TTC549 (cell line): ENCODE measurements around the gene LRRC52.

Source experiments
- FAIRE-seq: peaks from 2 replicates; lab custom pipeline; 2012; peaks lifted over from hg19 to GRCh38; lab: Jason Lieb, UNC

Gene LRRC52, protein sequence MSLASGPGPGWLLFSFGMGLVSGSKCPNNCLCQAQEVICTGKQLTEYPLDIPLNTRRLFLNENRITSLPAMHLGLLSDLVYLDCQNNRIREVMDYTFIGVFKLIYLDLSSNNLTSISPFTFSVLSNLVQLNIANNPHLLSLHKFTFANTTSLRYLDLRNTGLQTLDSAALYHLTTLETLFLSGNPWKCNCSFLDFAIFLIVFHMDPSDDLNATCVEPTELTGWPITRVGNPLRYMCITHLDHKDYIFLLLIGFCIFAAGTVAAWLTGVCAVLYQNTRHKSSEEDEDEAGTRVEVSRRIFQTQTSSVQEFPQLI

DNA sequence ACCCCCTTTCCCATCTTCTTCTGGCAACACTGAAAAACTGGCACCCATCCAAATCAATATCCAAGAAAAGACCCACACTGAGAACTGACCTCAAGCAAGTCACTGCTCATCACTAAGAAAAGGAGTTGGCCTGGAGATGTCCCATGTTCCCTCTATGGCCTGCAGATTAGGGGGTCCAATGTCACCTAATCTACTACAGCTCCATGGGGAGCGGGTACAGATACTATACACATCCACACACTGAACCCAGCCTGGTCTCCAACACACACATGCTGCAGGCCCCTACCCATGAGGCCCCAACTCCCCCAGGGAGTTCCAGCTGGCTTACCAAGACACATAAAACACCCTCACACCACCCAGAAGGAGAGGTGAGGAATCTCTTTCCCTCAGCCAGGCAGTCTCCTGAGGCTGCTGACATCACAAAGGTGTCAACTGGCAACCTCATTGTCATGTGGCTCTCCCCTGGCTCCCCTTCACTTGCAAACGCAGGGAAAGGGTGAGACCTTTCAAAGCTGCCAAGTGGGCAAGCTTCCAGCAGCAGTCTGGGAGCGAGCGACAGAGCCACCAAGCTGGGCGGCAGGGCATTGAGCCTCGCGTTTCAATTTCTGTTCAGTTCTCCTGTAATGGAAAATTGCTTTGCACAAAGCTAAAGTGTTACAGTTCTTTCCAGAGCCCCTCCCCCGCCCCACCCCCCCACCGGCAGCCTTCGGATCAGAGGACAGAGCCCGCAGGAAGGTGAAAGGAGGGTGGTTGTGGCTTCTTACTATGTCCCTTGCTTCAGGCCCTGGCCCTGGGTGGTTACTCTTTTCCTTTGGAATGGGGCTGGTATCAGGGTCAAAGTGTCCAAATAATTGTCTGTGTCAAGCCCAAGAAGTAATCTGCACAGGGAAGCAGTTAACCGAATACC, at the start of gene LRRC52:
LRRC52 (plus strand) TSS at position 469 of the 907 bp plus-strand sequence; CDS start at position 766, 297 bp downstream.
- FAIRE-seq: no peak

DNA sequence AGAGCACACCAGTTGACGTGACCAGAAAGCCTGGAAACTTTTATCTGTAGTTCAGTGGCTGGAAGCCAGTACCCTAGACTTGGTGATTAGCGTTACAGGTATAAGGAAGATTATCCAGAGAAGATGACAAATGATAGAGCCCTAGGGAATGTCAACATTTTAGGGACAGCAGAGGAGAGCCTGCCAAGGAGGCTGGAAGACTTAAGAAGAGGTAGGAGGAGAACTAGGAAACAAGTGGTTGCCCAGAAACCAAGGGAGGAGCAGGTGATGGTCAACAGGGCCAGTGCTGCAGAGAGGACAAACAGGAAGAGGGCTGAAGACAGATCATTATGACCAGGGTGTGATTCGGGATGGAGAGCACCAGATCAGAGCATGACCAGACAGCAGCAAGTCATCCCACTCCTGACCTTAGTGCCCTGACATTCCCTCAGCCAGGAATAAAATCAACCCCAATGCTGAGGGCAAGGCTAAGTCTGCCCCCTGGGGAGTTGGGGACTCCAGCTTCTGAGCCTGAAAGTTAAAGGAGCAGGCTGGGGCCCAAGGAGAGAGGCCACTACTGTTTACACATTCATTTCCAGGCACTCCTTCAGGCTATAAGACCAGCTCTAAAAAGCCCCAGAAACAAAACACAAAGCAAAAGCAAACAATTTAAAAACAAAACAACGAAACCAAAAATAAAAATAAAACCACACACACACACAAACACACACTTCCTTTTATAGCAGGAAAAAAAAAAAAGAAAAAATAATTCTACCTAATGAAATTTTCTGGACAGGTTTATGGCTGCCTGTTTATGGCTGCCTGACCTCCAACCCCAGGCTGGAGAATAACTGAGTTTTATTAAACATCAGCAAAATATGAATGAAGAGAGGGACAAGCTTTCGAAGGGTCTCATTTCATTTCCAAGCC, 48.6 kb upstream of the LRRC52 start:
- FAIRE-seq: no peak

DNA sequence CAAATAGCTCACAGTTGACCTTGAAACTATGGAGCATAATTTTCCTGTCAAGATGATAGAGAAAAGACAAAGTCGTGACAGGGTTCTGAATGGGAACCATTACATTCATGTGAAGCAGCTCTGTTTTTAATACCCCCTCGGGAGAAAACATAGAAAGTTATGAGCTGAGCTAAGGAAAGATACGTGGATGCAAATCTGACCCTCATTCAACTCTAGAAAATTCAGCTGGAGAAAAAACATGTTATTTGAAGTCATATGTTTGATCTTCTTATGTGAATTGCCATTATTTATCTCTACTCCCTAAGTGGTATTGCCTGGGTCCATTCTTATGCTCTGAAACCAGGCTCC, 48.0 kb upstream of the LRRC52 start:
- FAIRE-seq: no peak

DNA sequence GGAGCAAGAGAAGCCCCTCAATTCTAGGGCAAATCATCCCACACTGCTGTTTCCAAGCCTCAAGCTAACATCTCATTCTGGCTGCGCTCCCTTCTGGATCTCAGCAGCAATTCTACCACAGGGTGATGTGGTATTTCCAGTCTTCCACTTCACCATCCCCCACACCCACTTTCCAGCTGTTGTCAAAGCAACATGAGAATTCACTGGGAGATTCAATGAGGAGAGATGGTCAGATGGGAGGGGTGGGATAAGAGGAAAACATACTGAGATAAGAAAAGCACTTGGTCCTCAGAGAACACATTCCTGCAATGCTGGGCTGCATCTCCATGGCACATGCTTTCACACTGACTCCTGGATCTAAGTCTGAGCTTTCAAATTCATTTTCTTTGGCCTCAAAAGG, 47.3 kb upstream of the LRRC52 start:
- FAIRE-seq: no peak

DNA sequence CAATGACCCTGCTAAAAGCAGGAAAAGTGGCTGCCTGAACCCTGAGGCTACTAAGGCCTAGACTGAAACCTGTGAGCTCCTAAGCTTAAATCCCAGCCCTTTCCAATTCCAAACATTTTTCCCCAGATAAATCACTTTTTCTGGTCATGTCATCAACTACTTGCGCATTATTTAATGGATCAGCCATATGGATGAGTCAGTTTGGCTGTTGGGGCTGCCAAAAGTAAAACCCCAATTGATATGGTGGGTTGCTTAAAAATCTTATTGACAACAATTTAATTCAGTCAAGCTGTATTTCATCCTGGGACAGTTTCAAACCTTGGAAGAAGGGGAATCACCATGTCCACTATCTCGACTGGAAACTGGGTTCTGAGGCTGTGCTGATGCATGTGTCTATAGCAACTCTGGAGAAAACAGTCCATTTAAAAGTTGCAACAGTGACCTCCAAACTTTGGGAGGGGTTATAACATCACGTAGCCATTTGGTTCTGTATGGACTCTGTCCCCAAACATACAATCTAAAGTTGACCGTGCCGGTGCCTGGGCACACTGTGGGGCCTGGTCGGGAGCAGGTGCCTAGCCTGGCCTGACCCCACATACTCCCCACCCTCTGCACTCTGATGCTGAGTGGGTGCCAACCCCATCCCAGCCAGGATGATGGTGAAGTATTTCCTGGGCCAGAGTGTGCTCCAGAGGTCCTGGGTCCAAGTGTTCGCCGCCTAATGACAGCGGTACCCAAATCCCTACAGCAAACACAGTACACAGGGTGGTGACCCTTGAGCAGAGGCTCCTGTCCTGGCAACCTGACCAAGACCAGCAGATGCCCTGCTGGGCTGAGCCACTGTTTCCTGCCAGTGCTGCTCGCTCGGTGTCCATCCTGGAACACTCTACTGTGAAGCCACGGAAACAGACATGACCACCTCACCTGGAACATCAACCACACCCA, 46.5 kb upstream of the LRRC52 start:
- no peak for FAIRE-seq

DNA sequence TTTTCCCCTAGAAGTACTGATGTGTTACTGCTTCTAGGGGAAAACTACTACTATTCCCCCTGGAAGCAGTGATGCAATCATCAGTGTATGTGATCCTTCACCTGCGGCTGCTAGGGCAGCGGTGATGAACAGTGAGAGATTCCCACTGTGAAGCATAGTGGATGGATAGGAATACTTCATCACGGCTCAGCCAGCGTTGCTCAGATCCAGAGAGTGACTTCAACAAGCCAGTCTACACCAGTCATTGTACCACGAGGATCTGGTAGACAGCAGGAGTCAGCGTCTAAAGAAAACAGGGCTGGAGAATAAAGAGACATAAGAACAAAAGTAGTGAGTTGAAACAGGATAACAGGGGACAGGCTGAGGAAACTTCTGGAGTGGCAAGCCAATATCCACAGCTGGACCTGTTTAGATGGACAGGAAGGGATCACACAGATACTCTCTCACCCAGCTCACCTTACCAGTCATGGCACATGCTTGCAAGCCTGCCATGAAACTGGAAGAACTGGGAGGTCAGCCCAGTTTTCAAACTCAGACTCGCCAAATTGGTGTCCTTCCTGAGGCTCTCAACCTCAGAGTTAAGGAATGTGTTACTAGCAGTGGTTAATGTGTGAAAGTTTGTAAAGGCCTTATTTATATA, 42.4 kb upstream of the LRRC52 start:
- FAIRE-seq: no peak

DNA sequence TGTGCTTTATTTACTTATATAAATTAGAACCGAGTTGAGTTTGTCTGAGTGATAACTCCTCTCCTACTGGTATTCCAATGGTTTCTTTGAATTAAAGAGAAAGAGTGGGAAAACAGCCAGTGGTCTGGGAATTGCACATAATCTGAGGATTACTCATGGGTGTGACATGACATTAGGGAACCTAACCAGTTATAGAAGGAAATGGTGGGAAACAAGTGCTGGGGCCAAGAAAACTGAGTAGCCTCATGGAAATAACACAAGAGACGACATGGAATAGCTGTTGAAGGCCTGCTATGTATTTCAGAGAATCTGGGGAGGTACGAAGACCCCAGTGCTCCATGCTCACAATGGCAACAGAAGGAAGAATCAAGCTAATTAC, 41.8 kb upstream of the LRRC52 start:
- FAIRE-seq: no peak

DNA sequence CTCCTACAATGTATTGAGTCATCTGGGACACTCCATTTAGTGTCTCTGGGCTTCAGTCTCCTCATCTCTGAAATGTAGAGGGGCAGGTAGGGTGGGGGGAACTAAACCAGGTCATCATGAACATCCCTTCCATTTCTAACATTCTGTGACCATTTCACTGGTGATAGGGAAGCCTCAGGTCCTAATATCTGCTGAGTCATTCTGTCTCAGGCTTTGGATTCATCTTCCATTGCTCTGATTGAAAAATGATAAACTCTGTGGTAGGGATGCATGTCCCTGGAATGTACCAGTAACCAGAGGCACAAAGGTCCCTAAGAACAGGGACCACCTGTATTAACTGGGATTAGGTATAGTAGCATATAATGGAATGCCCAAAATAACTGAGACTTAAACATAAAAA, 36.2 kb upstream of the LRRC52 start:
- no peak for FAIRE-seq

DNA sequence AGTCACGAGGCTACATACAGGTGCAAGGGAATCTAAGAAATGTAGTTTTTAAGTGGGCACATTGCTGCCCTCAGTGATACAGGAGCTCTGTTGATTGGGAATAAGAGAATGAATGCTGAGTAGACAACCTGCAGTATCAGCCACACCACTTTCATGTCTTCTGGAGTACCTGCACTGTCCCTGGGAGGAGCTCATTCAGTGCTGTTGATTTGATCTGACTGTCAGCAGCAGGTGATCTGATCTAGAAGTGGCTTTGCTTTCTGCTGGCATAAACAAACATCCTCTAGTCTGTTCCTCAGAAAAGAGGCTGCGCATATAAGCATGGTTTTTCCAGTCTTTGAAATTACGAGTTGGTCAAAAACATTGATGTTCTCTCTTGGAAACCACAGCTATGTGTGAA, 35.5 kb upstream of the LRRC52 start:
- no peak for FAIRE-seq

DNA sequence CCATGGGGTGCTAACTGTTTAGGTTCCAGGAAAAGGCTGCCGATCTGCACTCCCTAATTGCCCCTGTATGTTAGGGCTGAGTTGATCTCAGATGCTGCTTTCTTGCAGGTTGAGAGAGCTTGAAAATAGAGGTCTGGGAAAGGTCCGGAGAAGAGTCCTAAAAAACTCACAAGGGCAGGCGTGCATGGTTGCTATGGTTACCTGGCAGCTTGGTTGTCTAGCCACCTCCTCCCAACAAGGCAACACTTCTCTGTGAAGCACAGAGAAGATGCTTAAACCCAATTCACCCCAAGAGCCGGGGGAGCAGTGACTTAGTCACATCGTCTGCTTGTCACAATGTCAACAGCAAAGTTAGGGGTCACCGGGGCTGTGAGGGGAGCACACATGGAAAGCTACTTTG, 31.0 kb upstream of the LRRC52 start:
- FAIRE-seq: no peak

DNA sequence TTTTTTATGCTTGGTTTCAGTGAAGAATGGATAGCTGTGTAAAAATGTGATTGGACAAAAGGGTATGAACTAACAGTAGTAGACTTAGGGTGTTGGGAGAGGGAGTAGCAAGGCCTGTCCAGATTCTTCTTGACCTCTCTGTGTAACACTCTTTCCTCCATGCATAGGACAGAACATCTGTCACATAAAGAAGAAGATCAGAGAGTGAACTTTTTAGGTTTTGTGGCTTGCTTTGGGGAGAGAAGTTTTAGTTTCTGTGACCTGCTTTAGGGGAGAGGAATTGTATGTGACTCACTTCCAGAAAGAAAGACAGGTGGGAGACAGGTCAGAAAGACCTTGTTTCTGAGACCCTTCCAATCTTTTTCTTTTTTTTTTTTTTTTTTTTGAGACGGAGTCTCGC, 27.3 kb upstream of the LRRC52 start:
- FAIRE-seq: no peak

DNA sequence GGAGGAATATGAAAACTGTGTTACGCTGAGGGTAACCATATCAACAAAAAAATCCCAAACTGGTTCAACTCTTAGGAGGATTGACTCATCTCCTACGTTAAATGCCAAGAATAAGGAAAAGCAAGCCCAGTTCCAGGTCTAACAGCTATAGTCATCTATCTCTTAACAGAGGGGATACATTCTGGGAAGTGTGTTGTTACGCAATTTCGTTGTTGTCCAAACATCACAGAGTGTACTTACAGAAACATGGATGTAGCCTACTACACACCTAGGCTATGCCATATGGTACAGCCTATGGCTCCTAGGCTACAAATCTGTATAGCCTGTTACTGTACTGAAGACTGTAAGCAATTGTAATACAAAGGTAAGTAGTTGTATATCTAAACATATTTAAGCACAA, 23.2 kb upstream of the LRRC52 start:
- no peak for FAIRE-seq

DNA sequence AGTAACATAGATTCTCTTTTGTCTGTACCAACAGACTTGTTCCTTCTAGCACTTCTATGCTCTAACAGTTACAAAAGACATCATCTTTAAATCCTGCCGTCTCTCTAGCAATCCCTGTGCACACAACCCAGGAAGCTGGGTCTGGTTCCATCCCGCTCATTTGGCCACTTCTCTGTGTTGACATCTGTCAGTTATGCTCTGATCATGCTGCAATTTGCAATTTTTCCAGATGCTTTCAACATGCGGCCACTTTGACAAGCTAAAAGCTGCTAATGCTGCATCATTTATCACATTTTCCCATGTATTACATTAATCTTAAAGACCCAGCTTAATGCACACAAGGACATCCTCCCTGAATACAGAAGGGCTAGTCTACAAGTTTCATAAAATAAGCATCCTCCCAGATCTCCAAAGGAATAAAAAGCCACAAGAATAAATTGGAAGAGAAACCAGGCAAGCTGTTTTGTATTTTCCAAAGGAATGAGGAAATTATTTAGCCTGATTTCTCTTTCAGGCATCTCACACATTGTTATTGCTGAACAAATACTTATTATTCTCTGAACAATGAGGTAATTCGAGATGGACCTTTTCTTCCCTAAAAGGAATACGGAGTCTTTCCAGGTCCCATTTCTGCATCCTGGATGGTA, 19.0 kb upstream of the LRRC52 start:
- no peak for FAIRE-seq

DNA sequence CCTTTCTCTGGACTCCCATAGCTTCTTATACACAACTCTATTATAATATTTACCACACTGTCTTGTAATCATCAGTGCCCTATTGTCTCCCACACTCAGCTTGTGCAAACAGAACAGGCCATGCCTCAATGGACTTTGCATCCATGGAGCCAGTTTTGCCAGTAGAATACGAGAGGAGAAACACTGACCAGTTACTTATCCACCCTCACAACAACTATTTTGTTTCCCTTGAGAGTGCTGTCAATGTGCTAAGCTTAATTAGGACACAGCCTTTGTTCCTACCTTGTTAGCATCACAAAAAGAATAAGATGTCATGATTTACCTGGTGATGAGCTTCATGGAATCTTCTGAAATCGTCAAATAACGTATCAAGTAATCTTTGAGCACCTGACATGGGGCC, 18.1 kb upstream of the LRRC52 start:
- no peak for FAIRE-seq

DNA sequence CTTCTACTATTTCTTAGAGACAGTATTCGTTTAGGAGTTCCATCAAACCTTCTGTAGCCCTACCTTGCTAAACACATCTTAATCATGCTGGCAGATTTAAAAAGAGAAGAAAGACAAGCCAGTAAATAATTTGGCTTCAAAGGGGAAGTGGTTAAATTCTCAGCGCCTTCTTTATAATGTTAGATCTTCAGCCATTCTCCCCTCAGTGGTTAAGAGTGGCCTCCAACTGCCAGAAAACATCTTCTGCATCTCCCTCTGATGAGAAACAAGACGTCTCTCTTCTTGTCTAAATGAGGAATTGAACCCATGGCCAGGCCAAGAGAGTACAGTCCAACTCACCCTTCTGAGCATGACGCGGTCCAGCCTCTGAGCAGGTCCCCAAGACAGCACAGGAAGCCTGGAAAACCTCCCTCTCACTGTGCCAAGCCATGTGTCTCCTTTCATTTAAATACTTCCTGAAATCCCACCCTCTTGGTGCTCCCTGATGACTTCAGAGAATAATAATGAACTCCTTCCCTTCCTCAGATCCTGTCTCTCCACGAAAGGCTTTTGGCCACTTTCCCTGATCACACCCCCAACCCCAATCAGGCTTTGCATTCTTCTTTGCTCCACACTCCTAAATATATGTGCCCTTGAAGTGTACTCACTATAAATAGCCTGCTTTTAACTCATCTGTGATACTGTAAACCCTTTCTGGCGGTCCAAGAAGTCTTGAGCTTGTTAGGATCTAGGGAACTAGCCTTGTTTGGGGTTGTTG, 16.4 kb upstream of the LRRC52 start:
- no peak for FAIRE-seq

DNA sequence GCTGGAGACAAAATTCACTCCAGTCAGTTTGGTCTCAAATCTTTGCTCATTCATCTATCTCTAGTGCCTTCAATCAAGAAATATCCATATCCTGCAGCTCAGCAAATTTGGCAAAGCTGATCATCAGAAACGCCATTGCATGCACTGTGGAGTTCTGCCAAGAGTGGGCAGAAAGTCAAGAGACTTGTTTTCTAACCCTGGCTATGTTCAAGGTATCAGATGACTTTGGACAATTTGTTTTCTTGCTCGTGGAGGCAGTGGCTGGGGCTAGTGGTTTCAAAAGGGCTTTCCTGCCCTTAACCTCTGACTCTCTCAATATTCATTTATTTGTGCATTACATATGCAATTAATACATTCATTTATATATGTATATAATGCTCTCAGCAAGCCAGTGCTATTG, 12.8 kb upstream of the LRRC52 start:
- FAIRE-seq: no peak

DNA sequence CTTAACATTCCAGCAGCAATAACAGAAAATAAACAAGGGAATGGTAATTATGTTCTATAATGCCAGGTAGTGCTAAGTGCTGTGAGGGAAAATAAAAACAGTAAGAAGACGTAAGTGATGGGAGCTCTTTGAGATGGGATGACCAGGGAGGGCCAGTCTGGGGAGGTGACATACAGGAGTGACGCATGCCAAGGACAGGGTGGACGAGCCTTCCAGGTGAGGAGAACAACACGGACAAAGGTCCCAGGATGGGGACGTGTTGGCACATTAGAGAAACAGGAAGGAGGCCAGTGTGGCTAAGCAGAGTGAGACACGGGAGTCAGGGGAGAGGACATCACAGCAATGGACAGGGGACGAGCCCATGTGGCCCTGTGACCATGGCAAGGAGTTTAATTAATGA, 11.7 kb upstream of the LRRC52 start:
- no peak for FAIRE-seq

DNA sequence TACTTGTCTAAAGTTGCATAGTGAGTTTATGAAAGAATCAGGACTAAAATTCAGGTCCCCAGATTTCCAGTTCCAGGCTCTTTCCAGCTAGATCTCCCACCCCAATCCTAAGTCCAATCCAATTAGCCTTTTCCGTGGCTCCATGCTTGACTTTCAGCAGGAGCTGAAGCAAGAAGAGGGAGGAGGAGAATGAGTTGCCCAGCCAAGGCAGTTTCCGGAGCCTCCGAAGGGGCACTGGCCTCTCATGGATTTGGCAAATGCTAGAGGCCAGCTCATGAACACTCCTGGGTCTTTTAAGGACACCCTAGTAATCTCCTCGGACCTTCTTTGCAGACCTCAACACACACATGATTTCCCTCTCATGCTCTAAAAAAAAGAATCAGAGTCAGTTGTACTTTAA, 10.5 kb upstream of the LRRC52 start:
- no peak for FAIRE-seq

DNA sequence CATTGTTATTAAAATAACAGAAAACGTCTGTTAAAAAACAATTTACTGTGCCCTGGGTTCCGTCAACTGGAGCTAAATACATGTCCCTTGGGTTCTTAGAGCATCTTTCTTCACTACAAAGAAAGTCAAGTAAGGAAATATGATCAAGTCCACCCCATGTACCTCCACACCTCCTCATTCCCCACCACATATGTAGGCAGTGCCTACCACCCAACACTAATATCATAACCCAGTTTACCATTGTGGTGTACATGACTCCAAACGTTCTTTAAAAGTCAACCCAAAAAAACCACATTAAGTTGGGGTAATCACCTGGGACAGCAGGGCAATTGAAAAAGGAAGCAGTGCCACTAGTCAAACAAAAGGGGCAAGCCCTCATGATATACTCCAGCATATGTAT, 7.8 kb upstream of the LRRC52 start:
- no peak for FAIRE-seq
